Measurements from ENCODE around the gene MT1A. TPM values are rescaled to one million over a fixed set of nuclear protein-coding genes. Genes with fewer than 3 reads are reported as not detected.

MT1A gene
- total RNA-seq, 1 experiment from 2014 or later, result not detected

DNA sequence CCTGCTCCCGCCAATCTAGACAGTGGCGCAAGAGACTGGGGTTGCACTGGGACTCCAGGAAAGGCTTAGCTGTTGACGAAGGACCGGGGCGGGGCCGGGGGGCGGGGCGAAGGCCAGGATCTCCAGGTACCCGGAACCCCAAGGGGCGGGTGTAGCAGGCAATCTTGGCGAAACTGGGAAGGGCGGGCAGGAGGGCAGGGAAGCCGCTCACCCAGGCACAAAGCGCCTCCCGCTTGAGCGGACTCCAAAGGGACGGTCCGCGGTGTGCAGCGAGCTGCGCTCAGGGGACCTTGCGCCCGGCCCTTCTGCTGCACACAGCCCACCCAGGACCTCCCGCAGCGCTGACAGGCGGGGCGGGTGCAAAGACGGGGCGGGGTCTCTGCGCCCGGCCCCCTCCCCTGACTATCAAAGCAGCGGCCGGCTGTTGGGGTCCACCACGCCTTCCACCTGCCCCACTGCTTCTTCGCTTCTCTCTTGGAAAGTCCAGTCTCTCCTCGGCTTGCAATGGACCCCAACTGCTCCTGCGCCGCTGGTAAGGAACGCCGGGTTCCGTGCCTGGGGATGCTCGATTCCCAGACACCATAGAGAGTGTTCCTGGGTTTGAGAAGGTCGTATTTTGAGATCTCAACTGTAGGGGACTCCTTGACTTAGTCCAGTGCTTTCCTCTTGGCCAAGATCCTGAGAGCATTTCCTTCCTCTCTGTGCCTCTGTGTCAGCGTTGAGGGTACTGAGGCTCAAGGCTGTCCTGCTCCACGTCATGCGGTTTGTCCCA lies 19.3 kb downstream of the MT1A start, which contains the start of gene MT1F:
Gene MT1F, plus strand, starts transcription at position 405 of the 772 bp plus-strand sequence. Its CDS starts 100 bp downstream, at position 505.
- Histone ChIP-seq H3K4me3 (ENCODE audit: low read depth, low read length, poor library complexity, severe bottlenecking) (peak within 1 kb of the TSS; percentile 66), H3K36me3 (ENCODE audit: insufficient read depth, low read length, poor library complexity, severe bottlenecking) (no peaks in the 10 kb centered on the region), H3K4me1 (ENCODE audit: insufficient read depth, low read length, poor library complexity, severe bottlenecking) (no peaks in the 10 kb centered on the region), H3K27ac (ENCODE audit: low read depth, low read length, poor library complexity, severe bottlenecking) (peak within 1 kb of the TSS; percentile 53), H3K9me3 (ENCODE audit: low read depth, low read length, poor library complexity, severe bottlenecking) (no peaks in the 10 kb centered on the region), H3K27me3 (replicated peaks; ENCODE audit: insufficient read depth, low read depth, low read length, poor library complexity) (peaks cover 6% of the 10 kb centered on the region)
- ChIA-PET CTCF (interaction anchor here (0.6 to 0.8 kb wide), 3 partner anchors 44 to 456 kb away, joined by 3 to 5 read pairs (median 4); no protein-coding TSS in a partner anchor), POLR2A (ENCODE audit: low non-redundant PET) (no interaction called here)
- intact Hi-C loops (cut with micrococcal nuclease; ENCODE audit: unreplicated experiment), result no loop called here
- no peak for TF ChIP-seq EZH2 (IDR thresholded peaks at IDR 0.05; ENCODE audit: borderline replicate concordance, low read depth, low read length, poor library complexity, severe bottlenecking)
- TF ChIP-seq, protein P1, sequence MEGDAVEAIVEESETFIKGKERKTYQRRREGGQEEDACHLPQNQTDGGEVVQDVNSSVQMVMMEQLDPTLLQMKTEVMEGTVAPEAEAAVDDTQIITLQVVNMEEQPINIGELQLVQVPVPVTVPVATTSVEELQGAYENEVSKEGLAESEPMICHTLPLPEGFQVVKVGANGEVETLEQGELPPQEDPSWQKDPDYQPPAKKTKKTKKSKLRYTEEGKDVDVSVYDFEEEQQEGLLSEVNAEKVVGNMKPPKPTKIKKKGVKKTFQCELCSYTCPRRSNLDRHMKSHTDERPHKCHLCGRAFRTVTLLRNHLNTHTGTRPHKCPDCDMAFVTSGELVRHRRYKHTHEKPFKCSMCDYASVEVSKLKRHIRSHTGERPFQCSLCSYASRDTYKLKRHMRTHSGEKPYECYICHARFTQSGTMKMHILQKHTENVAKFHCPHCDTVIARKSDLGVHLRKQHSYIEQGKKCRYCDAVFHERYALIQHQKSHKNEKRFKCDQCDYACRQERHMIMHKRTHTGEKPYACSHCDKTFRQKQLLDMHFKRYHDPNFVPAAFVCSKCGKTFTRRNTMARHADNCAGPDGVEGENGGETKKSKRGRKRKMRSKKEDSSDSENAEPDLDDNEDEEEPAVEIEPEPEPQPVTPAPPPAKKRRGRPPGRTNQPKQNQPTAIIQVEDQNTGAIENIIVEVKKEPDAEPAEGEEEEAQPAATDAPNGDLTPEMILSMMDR (conservative IDR thresholded peaks at IDR 0.05; ENCODE audit: low read depth, low read length), result no peak
- BruUV-seq (replicated peaks), result no TSS peak
- peak; percentile 78 for DNase-seq (ENCODE audit: low spot score)

DNA sequence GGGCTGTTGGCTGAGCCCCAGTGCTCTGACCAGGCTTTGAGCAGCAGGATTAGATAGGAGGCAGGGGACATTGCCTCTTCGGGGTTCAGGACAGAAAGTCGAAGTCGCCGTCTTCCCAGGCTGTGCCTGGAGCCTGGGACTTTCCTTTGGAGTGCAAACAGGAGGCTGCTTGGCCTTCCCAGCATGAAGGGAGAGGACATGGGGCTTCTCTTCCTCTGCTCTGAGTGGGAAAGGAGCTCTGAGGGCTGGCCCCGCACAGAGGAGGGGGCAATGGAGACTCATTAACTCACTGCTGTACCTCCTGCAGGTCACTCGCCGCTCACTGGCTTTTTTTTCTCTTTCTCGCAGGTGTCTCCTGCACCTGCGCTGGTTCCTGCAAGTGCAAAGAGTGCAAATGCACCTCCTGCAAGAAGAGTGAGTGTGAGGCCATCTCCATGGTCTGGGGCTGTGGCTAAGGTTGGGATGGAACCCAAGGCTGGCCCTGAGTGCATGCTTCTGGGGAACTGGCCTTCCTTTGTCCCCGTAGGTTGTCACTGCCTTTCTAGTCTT lies 19.9 kb downstream of the MT1A start:
- intact Hi-C loops (cut with micrococcal nuclease; ENCODE audit: unreplicated experiment), result no loop called here
- no peak overlapping the region for H3K27ac ChIP-seq (ENCODE audit: low read depth, low read length, poor library complexity, severe bottlenecking)
- TF ChIP-seq EZH2 (IDR thresholded peaks at IDR 0.05; ENCODE audit: borderline replicate concordance, low read depth, low read length, poor library complexity, severe bottlenecking), result no peak
- TF ChIP-seq, protein P1 (conservative IDR thresholded peaks at IDR 0.05; ENCODE audit: low read depth, low read length), result no peak
- H3K9me3 ChIP-seq (ENCODE audit: low read depth, low read length, poor library complexity, severe bottlenecking), result no peaks in the 10 kb centered on the region
- no peaks in the 10 kb centered on the region for H3K36me3 ChIP-seq (ENCODE audit: insufficient read depth, low read length, poor library complexity, severe bottlenecking)
- ChIA-PET CTCF (no interaction called here), POLR2A (ENCODE audit: low non-redundant PET) (no interaction called here)
- H3K27me3 ChIP-seq (replicated peaks; ENCODE audit: insufficient read depth, low read depth, low read length, poor library complexity), result peaks cover 12% of the 10 kb centered on the region
- no peaks in the 10 kb centered on the region for H3K4me1 ChIP-seq (ENCODE audit: insufficient read depth, low read length, poor library complexity, severe bottlenecking)
- H3K4me3 ChIP-seq (ENCODE audit: low read depth, low read length, poor library complexity, severe bottlenecking), result peak overlapping the region; percentile 66
- DNase-seq (ENCODE audit: low spot score), result no peak
- TSS peak; percentile 84 for BruUV-seq (replicated peaks)

DNA sequence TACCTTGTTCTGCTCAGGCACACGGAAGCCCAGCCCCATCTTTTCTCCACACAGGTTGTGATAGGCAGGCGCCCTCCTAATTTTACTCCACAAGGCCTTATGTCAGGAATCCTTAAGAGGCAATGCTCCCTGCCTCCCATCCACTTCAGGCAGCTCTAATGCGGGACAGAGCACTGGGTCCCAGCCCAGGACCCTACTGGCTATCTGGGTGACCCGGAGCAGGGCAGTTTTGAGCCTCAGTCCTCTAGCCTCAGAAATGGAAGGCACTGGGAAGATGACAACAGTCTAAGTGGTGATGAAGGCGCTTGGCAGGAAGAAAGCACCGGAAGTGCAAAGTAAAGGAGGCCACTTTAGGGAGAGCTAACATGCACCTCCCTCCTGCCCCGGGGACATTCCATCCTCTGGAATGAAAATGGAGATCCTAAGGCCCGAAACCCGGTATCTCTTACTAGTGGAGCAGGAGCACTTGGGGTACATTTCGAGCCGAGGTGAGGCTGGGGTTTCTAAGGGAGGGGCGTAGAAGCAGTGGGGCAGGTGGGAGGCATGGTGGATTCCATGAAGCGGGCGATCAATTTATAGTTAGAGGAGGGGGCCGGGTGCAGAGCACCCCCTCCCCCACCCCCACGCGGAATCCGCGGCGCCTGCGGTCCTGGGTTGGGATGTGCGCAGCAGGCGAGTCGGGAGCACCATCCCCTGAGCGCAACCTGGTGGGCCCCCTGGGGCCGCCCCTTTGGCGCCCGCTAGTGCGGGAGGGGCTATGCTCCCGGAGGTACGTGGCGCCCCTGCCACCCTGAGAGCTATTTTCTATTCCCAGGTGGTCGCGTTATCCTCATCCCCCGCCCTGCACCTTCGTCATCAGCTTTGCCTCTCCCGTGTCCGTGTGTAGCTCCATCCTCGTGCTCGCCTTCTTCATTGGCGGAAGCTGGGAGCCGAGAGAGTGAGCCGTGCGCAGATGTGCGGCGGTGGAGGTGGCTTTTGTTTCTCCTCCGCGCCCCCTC lies 24.2 kb downstream of the MT1A start:
- H3K9me3 ChIP-seq (ENCODE audit: low read depth, low read length, poor library complexity, severe bottlenecking), result no peaks in the 10 kb centered on the region
- H3K4me1 ChIP-seq (ENCODE audit: insufficient read depth, low read length, poor library complexity, severe bottlenecking), result no peaks in the 10 kb centered on the region
- DNase-seq (ENCODE audit: low spot score), result no peak
- no TSS peak for BruUV-seq (replicated peaks)
- H3K36me3 ChIP-seq (ENCODE audit: insufficient read depth, low read length, poor library complexity, severe bottlenecking), result no peaks in the 10 kb centered on the region
- H3K27ac ChIP-seq (ENCODE audit: low read depth, low read length, poor library complexity, severe bottlenecking), result no peak overlapping the region
- ChIA-PET CTCF (no interaction called here), POLR2A (ENCODE audit: low non-redundant PET) (no interaction called here)
- intact Hi-C loops (cut with micrococcal nuclease; ENCODE audit: unreplicated experiment), result no loop called here
- peak overlapping the region; percentile 15 for H3K4me3 ChIP-seq (ENCODE audit: low read depth, low read length, poor library complexity, severe bottlenecking)
- TF ChIP-seq EZH2 (IDR thresholded peaks at IDR 0.05; ENCODE audit: borderline replicate concordance, low read depth, low read length, poor library complexity, severe bottlenecking), result no peak
- TF ChIP-seq, protein P1 (conservative IDR thresholded peaks at IDR 0.05; ENCODE audit: low read depth, low read length), result no peak
- peaks cover 25% of the 10 kb centered on the region for H3K27me3 ChIP-seq (replicated peaks; ENCODE audit: insufficient read depth, low read depth, low read length, poor library complexity)
